HEK293 (cell line): ENCODE data around the gene RFPL1.

Experiments
- CTCF ChIA-PET: fragments of 350-600 bp; formaldehyde crosslinking; extraction: SDS; loops from one replicate; lab custom pipeline; 2021; ENCODE audit warnings: antibody characterized with exemption; lab: Yijun Ruan, JAX
- POLR2A ChIA-PET: fragments of 300-600 bp; formaldehyde crosslinking; extraction: SDS; loops from one replicate; lab custom pipeline; 2020; ENCODE audit warnings: antibody characterized with exemption, inconsistent platforms; lab: Yijun Ruan, JAX
- H3K27ac ChIP-seq: fragments of 200-500 bp; sonication (Bioruptor generic); 2 replicates; pipeline ENCODE4 v1.5.1; 2014; ENCODE audit warnings: low read depth, low read length, control low read depth, inconsistent platforms; ENCODE audit errors: extremely low read depth
- H3K36me3 ChIP-seq, 2 experiments: fragments of 200-500 bp in 1 of 2; sonication (Bioruptor generic) in 1 of 2; 1 replicate in 1 of 2; 2 replicates in 1 of 2; pipeline ENCODE4 v1.5.1; 2014 to 2017; ENCODE audit warnings: inconsistent platforms in 2 of 2, low read length in 2 of 2; ENCODE audit not compliant: control insufficient read depth in 2 of 2, insufficient read depth in 1 of 2
- H3K4me1 ChIP-seq: fragments of 200-500 bp; sonication (Bioruptor generic); 2 replicates; pipeline ENCODE4 v1.5.1; 2014; ENCODE audit warnings: mild to moderate bottlenecking, low read length, inconsistent platforms; ENCODE audit not compliant: control insufficient read depth, insufficient read depth
- H3K4me3 ChIP-seq: 2 replicates; pipeline ENCODE4 v1.5.1; 2011; ENCODE audit warnings: low read depth, mild to moderate bottlenecking, control low read depth, low read length, moderate library complexity
- H3K9me3 ChIP-seq: fragments of 200-500 bp; sonication (Bioruptor generic); 2 replicates; pipeline ENCODE4 v1.5.1; 2014; ENCODE audit warnings: low read depth, low read length, inconsistent platforms; ENCODE audit not compliant: control insufficient read depth, insufficient read depth
- ATF2 ChIP-seq: fragments of 450-650 bp; formaldehyde crosslinking; IDR thresholded peaks from 2 replicates; pipeline ENCODE4 v1.5.1; 2016; ENCODE audit warnings: missing biosample characterization, missing genetic modification characterization, low read depth
- FEZF1 ChIP-seq: fragments of 450-650 bp; formaldehyde crosslinking; IDR thresholded peaks from 2 replicates; pipeline ENCODE4 v1.5.1; 2016; ENCODE audit warnings: missing biosample characterization, missing genetic modification characterization
- HOXD13 ChIP-seq: sonication (generic); formaldehyde crosslinking; IDR thresholded peaks from 2 replicates; pipeline ENCODE4 v1.8.0; 2022; ENCODE audit warnings: missing genetic modification reagents, borderline replicate concordance
- REST ChIP-seq: fragments of 450-650 bp; formaldehyde crosslinking; IDR thresholded peaks from 2 replicates; pipeline ENCODE4 v1.5.1; 2016; ENCODE audit warnings: missing biosample characterization, missing genetic modification characterization
- SP3 ChIP-seq: fragments of 450-650 bp; formaldehyde crosslinking; IDR thresholded peaks from 2 replicates; pipeline ENCODE4 v1.5.1; 2016; ENCODE audit warnings: missing biosample characterization, missing genetic modification characterization
- ZBTB44 ChIP-seq: fragments of 450-650 bp; IDR thresholded peaks from 2 replicates; pipeline ENCODE4 v1.5.1; 2018; ENCODE audit warnings: missing biosample characterization, mild to moderate bottlenecking, missing genetic modification characterization
- ZFP3 ChIP-seq: fragments of 450-650 bp; formaldehyde crosslinking; IDR thresholded peaks from 2 replicates; pipeline ENCODE4 v1.5.1; 2016; ENCODE audit warnings: low read depth, missing biosample characterization, missing genetic modification characterization
- ZIC2 ChIP-seq: fragments of 450-650 bp; formaldehyde crosslinking; IDR thresholded peaks from 2 replicates; pipeline ENCODE4 v1.5.1; 2016; ENCODE audit warnings: missing biosample characterization, missing genetic modification characterization
- ZNF239 ChIP-seq: fragments of 450-650 bp; formaldehyde crosslinking; IDR thresholded peaks from 2 replicates; pipeline ENCODE4 v1.5.1; 2016; ENCODE audit warnings: missing biosample characterization, missing genetic modification characterization
- ZNF26 ChIP-seq: fragments of 450-650 bp; formaldehyde crosslinking; IDR thresholded peaks from 2 replicates; pipeline ENCODE4 v1.5.1; 2016; ENCODE audit warnings: missing biosample characterization, missing genetic modification characterization
- ZNF266 ChIP-seq: fragments of 450-650 bp; formaldehyde crosslinking; IDR thresholded peaks from 2 replicates; pipeline ENCODE4 v1.5.1; 2016; ENCODE audit warnings: missing biosample characterization, missing genetic modification characterization, low read depth
- ZNF404 ChIP-seq: fragments of 450-650 bp; formaldehyde crosslinking; IDR thresholded peaks from 2 replicates; pipeline ENCODE4 v1.5.1; 2017; ENCODE audit warnings: missing biosample characterization, missing genetic modification characterization
- ZNF488 ChIP-seq: fragments of 450-650 bp; formaldehyde crosslinking; IDR thresholded peaks from 2 replicates; pipeline ENCODE4 v1.5.1; 2016; ENCODE audit warnings: missing biosample characterization, missing genetic modification characterization
- ZNF501 ChIP-seq: fragments of 450-650 bp; formaldehyde crosslinking; IDR thresholded peaks from 2 replicates; pipeline ENCODE4 v1.5.1; 2016; ENCODE audit warnings: missing biosample characterization, missing genetic modification characterization
- ZNF549 ChIP-seq: fragments of 450-650 bp; IDR thresholded peaks from 2 replicates; pipeline ENCODE4 v1.5.1; 2018; ENCODE audit warnings: missing biosample characterization, missing genetic modification characterization, mild to moderate bottlenecking, inconsistent platforms, moderate library complexity
- ZNF585B ChIP-seq: fragments of 450-650 bp; formaldehyde crosslinking; IDR thresholded peaks from 2 replicates; pipeline ENCODE4 v1.5.1; 2016; ENCODE audit warnings: missing biosample characterization, missing genetic modification characterization
- ZSCAN16 ChIP-seq: fragments of 450-650 bp; formaldehyde crosslinking; IDR thresholded peaks from 2 replicates; pipeline ENCODE4 v1.5.1; 2016; ENCODE audit warnings: missing biosample characterization, missing genetic modification characterization
- TF ChIP-seq, protein P1 (sequence below): fragments of 450-650 bp; formaldehyde crosslinking; IDR thresholded peaks from 2 replicates; pipeline ENCODE4 v1.5.1; 2016; ENCODE audit warnings: missing biosample characterization, missing genetic modification characterization, borderline replicate concordance
- TF ChIP-seq, protein P2 (sequence below): fragments of 450-650 bp; formaldehyde crosslinking; IDR thresholded peaks from 2 replicates; pipeline ENCODE4 v1.5.1; 2016; ENCODE audit warnings: missing biosample characterization, missing genetic modification characterization

RFPL1 gene

DNA sequence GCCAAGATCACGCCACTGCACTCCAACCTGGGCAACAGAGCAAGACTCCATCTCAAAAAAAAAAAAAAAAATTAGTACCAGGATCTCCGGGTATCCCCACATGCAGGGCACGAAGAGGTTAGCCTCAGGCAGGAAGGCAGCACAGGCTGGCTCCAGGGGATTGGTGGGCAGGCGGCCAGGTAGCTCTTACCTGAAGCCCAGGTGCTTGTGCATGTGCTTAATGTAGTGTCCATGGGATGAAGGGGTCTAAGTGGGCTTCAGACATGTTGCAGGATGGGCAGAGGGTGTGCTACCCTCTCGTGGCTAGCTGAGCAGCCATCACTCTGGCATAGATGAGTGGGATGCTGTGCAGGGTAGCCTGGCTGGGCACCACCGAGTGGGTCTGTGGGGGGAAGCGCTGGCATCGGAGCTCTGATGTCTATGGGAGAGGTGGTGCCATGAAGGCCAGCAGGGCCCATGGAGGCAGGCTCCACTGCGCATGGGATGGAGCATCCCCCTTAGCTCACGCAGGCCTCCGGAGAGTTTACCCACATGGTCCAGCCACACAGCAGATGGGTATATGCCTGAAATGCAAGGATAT is 11.0 kb downstream of the RFPL1 start (continued):
- no peak for TF ChIP-seq ATF2 (tag by site-specific recombination)
- no peak for TF ChIP-seq ZSCAN16 (tag by site-specific recombination)

- Histone ChIP-seq H3K9me3 (no peaks in the 10 kb centered on the region), H3K27ac (no peak overlapping the region), H3K4me3 (no peak overlapping the region), H3K4me1 (no peaks in the 10 kb centered on the region), H3K36me3 (no peaks in the 10 kb centered on the region)
- no peak for TF ChIP-seq ZNF266 (tag by site-specific recombination)
- no peak for TF ChIP-seq ZNF404 (tag by site-specific recombination)
- TF ChIP-seq ZNF488 (tag by site-specific recombination): no peak
- TF ChIP-seq ZNF501: no peak
- TF ChIP-seq ZNF585B (tag by site-specific recombination): no peak
- no peak for TF ChIP-seq FEZF1 (tag by site-specific recombination)
- TF ChIP-seq ZNF239 (tag by site-specific recombination): no peak
- no peak for TF ChIP-seq ZBTB44
- no peak for TF ChIP-seq ZFP3 (tag by site-specific recombination)
- TF ChIP-seq, protein P1, sequence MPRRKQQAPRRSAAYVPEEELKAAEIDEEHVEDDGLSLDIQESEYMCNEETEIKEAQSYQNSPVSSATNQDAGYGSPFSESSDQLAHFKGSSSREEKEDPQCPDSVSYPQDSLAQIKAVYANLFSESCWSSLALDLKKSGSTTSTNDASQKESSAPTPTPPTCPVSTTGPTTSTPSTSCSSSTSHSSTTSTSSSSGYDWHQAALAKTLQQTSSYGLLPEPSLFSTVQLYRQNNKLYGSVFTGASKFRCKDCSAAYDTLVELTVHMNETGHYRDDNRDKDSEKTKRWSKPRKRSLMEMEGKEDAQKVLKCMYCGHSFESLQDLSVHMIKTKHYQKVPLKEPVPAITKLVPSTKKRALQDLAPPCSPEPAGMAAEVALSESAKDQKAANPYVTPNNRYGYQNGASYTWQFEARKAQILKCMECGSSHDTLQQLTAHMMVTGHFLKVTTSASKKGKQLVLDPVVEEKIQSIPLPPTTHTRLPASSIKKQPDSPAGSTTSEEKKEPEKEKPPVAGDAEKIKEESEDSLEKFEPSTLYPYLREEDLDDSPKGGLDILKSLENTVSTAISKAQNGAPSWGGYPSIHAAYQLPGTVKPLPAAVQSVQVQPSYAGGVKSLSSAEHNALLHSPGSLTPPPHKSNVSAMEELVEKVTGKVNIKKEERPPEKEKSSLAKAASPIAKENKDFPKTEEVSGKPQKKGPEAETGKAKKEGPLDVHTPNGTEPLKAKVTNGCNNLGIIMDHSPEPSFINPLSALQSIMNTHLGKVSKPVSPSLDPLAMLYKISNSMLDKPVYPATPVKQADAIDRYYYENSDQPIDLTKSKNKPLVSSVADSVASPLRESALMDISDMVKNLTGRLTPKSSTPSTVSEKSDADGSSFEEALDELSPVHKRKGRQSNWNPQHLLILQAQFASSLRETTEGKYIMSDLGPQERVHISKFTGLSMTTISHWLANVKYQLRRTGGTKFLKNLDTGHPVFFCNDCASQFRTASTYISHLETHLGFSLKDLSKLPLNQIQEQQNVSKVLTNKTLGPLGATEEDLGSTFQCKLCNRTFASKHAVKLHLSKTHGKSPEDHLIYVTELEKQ (tag by site-specific recombination): no peak
- no peak for TF ChIP-seq HOXD13 (CRISPR knock-in tag)
- TF ChIP-seq ZNF549 (tag by site-specific recombination): no peak
- no peak for TF ChIP-seq ZIC2 (tag by site-specific recombination)
- no peak for TF ChIP-seq SP3 (tag by site-specific recombination)
- TF ChIP-seq, protein P2, sequence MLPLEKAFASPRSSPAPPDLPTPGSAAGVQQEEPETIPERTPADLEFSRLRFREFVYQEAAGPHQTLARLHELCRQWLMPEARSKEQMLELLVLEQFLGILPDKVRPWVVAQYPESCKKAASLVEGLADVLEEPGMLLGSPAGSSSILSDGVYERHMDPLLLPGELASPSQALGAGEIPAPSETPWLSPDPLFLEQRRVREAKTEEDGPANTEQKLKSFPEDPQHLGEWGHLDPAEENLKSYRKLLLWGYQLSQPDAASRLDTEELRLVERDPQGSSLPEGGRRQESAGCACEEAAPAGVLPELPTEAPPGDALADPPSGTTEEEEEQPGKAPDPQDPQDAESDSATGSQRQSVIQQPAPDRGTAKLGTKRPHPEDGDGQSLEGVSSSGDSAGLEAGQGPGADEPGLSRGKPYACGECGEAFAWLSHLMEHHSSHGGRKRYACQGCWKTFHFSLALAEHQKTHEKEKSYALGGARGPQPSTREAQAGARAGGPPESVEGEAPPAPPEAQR (tag by site-specific recombination): no peak
- TF ChIP-seq ZNF26: no peak
- TF ChIP-seq REST (tag by site-specific recombination): no peak
- CTCF ChIA-PET: no interaction called here
- POLR2A ChIA-PET: no interaction called here
These were observed 11.8 kb downstream of the RFPL1 start for GRCh38 chr22:29450222-29450621.
